Left ventricle myocardium inferior (tissue), 1 donor: ENCODE results near the gene AQP5. TPM values are rescaled to one million over a fixed set of nuclear protein-coding genes. Genes with fewer than 3 reads are reported as not detected.

ENCODE experiments used
- DNase-seq: peaks from one replicate; pipeline ENCODE4 v3.0.0-alpha.2; 2020
- H3K27ac ChIP-seq: fragments of 200-600 bp; replicated peaks from 2 replicates; pipeline ENCODE4 v1.8.0; 2021
- H3K27me3 ChIP-seq: fragments of 200-600 bp; 2 replicates; pipeline ENCODE4 v1.8.0; 2021; ENCODE audit warnings: low read depth
- H3K36me3 ChIP-seq: fragments of 200-600 bp; 2 replicates; pipeline ENCODE4 v1.8.0; 2021
- H3K4me1 ChIP-seq: fragments of 200-600 bp; 2 replicates; pipeline ENCODE4 v1.8.0; 2021
- H3K4me3 ChIP-seq: fragments of 200-600 bp; 2 replicates; pipeline ENCODE4 v1.8.0; 2021; ENCODE audit warnings: mild to moderate bottlenecking, moderate library complexity
- H3K9me3 ChIP-seq: fragments of 200-600 bp; replicated peaks from 2 replicates; pipeline ENCODE4 v1.8.0; 2021
- intact Hi-C: fragments of 100-400 bp; cut with micrococcal nuclease; formaldehyde crosslinking; loops from one replicate; pipeline ENCODE4 v1.11.0; 2022
- total RNA-seq: library from RNA; stranded (reverse); fragmentation: NEBNext Ultra II Directional; extraction: Animal tissue kit (Norgen Biotek cat#: 25700); gene quantifications from one replicate; pipeline ENCODE4 v1.2.1, GENCODE V29; 2021
- TF ChIP-seq, protein P1 (sequence below): fragments of 200-600 bp; IDR thresholded peaks from 2 replicates; pipeline ENCODE4 v1.8.0; 2021; ENCODE audit warnings: antibody characterized with exemption, mild to moderate bottlenecking, borderline replicate concordance
- donor health status: DM: no; HTN: yes; CAD: no; lungs with severe emphysema.

AQP5 gene
- total RNA-seq, 1 donor from 2014 or later: 0.41 TPM

DNA sequence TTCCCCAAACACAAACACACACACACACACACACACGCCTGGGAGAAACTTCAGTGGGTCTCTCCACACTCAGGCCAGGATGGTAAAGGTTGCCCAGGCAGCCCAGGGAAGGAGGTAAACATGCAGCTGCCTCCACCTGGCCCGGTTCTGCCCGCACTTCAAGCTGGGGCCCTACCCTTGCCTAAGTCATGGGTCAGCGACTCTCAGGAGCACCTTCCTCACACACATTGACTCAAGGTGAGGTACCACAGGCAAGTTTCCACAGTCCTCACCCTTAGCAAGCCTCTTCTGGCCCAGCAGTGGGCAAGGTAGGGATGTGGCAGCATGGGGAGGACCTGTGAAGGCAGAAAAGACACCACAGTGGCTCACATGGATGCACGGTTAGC lies 43.9 kb upstream of the AQP5 start:
- Histone ChIP-seq H3K9me3 (no peaks in the 10 kb centered on the region), H3K4me1 (peaks cover 20% of the 10 kb centered on the region), H3K27me3 (peaks cover 24% of the 10 kb centered on the region), H3K4me3 (no peak overlapping the region), H3K27ac (no peak overlapping the region), H3K36me3 (no peaks in the 10 kb centered on the region)
- intact Hi-C loops: no loop called here
- no peak for DNase-seq
- TF ChIP-seq, protein P1, sequence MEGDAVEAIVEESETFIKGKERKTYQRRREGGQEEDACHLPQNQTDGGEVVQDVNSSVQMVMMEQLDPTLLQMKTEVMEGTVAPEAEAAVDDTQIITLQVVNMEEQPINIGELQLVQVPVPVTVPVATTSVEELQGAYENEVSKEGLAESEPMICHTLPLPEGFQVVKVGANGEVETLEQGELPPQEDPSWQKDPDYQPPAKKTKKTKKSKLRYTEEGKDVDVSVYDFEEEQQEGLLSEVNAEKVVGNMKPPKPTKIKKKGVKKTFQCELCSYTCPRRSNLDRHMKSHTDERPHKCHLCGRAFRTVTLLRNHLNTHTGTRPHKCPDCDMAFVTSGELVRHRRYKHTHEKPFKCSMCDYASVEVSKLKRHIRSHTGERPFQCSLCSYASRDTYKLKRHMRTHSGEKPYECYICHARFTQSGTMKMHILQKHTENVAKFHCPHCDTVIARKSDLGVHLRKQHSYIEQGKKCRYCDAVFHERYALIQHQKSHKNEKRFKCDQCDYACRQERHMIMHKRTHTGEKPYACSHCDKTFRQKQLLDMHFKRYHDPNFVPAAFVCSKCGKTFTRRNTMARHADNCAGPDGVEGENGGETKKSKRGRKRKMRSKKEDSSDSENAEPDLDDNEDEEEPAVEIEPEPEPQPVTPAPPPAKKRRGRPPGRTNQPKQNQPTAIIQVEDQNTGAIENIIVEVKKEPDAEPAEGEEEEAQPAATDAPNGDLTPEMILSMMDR: no peak

DNA sequence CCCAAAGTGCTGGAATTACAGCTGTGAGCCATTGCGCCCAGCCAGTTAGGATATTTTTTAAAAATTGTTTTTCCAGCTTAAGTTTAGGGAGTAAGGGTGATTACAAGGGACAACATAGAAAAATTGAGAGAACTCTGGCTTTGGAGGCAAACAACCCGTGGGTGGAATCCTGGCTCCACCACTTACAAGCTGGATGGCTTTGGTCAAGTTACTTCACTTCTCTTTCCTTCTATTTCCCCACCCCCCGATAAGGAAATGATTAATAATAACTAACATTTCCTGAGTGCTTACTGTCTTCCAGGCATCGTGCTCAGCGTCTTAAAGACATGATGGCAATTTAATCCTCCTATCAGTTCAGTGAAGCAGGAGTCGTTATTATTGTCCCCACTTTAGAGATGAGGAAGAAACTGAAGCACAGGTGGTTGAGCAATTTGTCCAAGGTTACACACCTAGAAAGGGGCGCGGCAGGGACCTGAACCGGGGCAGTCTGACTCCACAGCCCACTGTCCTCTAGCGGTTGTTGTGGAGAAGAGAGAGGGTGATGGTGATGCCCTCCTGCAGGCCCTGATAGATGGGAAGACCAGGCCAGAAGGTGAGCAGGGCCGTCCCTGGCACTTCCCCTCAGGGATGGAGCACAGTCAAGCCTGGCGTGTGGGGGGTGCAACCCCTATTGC lies 41.3 kb upstream of the AQP5 start:
- DNase-seq: no peak
- Histone ChIP-seq H3K27ac (peak overlapping the region; percentile 51), H3K4me3 (no peak overlapping the region), H3K4me1 (peaks cover 16% of the 10 kb centered on the region), H3K36me3 (no peaks in the 10 kb centered on the region), H3K9me3 (no peaks in the 10 kb centered on the region), H3K27me3 (peaks cover 15% of the 10 kb centered on the region)
- TF ChIP-seq, protein P1: no peak
- intact Hi-C loops: no loop called here

DNA sequence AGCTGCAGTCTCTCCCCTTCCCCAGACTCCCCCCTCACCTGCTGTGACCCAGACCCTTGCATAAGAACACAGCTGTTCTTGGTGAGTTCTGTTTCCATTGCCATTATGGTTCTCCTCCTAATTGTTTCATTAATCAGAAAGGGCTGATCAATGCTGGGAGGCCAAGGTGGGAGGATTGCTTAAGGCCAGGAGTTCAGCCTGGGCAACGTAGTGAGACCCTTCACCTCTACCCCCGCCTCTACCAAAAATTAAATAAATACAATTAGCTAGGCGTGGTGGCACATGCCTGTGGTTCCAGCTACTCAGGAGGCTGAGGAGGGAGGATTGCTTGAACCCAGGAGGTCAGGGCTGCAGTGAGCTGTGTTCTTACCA lies 40.8 kb upstream of the AQP5 start:
- Histone ChIP-seq H3K9me3 (no peaks in the 10 kb centered on the region), H3K27me3 (peaks cover 15% of the 10 kb centered on the region), H3K36me3 (no peaks in the 10 kb centered on the region), H3K4me1 (peaks cover 16% of the 10 kb centered on the region), H3K27ac (peak overlapping the region; percentile 51), H3K4me3 (no peak overlapping the region)
- TF ChIP-seq, protein P1: no peak
- no peak for DNase-seq
- intact Hi-C loops: no loop called here

DNA sequence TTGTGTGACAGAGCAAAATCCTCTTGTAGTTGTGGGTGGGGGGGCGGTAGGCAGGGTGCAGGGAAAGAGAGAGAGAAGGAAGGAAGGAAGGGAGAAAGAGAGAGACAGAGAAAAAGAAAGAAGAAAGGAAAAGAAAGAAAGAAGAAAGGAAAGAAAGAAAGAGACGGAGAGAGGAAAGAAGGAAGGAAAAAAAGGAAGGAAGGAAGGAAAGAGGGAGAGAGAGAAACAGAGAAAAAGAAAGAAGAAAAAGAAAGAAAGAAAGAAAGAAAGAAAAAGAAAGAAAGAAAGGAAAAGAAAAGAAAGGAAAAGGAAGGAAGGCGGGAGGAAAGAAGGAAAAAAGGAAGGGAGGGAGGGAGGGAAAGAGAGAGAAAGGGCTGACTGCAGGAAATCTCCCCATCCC lies 40.4 kb upstream of the AQP5 start:
- Histone ChIP-seq H3K27me3 (peaks cover 15% of the 10 kb centered on the region), H3K4me1 (peaks cover 16% of the 10 kb centered on the region), H3K27ac (peak overlapping the region; percentile 63), H3K36me3 (no peaks in the 10 kb centered on the region), H3K4me3 (no peak overlapping the region), H3K9me3 (no peaks in the 10 kb centered on the region)
- no peak for DNase-seq
- TF ChIP-seq, protein P1: no peak
- intact Hi-C loops: no loop called here

DNA sequence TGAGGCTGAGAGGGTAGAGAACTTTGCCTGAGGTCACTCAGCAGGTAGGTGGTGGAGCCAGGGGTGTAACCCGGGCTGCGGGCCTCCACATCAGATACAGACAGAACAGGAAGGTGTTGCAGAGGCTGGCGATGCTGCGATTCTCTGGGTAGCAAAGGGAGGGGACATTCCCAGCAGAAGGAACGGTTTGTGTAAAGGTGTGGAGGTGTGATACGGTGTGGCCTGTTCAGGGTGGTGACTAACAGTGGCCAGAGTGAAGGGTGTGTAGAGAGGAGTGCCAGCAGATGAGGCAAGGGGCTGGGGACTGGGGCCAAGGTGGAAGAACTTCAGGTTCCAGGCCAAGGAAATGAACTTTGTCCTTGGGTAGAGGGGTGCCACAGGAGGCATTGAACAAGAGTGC lies 39.7 kb upstream of the AQP5 start:
- H3K9me3 ChIP-seq: no peaks in the 10 kb centered on the region
- H3K36me3 ChIP-seq: no peaks in the 10 kb centered on the region
- H3K27ac ChIP-seq: peak overlapping the region; percentile 63
- intact Hi-C loops: no loop called here
- H3K4me1 ChIP-seq: peaks cover 16% of the 10 kb centered on the region
- TF ChIP-seq, protein P1: no peak
- no peak overlapping the region for H3K4me3 ChIP-seq
- DNase-seq: no peak
- H3K27me3 ChIP-seq: peaks cover 15% of the 10 kb centered on the region
